Right renal pelvis (tissue), 4 donors: ENCODE data around the gene ZBTB20. TPM values are rescaled to one million over a fixed set of nuclear protein-coding genes. Genes with fewer than 3 reads are reported as not detected.

Source experiments
- DNase-seq, 4 donors: peaks; one replicate each; pipeline ENCODE4 v3.0.0-alpha.2; 2013; ENCODE audit warnings: low read depth in 4 of 4, low spot score in 3 of 4, missing footprints in 1 of 4
- polyA plus RNA-seq, 4 donors: library from polyadenylated mRNA; unstranded; fragments of 120-200 nt; gene quantifications; one replicate each; pipeline ENCODE4 v1.2.1, GENCODE V29; 2013; ENCODE audit not compliant: insufficient read length in 4 of 4

ZBTB20 gene
- polyA plus RNA-seq, 4 donors, result 4.5 to 5.3 (median 4.9) TPM

- DNase-seq, result no peak
Measured at GRCh38 chr3:114405202-114405990, 741.7 kb downstream of the ZBTB20 start.

DNA sequence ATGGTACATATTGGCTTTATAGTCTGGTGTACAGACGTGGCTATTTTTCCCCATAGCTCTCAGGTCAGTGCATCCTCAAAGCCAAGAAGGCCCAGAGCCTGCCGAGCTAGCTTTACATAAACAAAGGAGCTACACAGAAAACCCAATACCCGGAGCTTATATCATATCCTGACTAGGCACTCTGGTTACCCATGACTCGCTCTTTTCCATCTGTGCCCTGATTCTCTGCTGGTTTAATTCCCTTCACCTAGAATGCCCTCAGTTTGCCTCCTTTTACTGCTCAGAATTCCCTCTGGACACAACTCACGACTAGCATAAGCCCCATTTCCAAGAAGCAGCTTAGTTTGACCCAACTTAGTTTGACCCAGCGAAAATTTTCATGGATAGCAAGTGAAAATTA is 742.5 kb downstream of the ZBTB20 start:
- no peak for DNase-seq

DNA sequence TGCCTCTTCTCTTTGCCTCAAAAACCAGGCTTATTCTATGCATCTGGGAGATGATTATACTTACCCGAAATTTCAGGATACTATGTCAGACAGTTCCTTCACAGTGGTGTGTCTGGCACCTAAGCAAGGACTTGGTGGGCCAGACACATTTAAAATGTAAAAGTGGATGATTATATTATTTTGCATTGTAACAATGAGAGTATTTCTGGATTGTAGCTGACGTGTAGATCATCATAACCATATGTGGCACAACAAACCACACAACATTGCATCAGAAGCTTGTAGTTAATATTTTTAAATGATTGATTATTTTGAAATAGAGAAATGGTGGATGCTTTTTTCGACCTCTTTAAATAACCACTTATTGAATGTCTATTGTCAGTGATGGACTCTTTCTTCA is 744.2 kb downstream of the ZBTB20 start:
- DNase-seq, result no peak

- DNase-seq, result no peak
Measured at GRCh38 chr3:114401346-114401745, 745.7 kb downstream of the ZBTB20 start.

GRCh38 chr3:114400371-114400770 is 746.7 kb downstream of the ZBTB20 start:
- no peak for DNase-seq

GRCh38 chr3:114394551-114394950 is 752.5 kb downstream of the ZBTB20 start:
- no peak for DNase-seq

DNA sequence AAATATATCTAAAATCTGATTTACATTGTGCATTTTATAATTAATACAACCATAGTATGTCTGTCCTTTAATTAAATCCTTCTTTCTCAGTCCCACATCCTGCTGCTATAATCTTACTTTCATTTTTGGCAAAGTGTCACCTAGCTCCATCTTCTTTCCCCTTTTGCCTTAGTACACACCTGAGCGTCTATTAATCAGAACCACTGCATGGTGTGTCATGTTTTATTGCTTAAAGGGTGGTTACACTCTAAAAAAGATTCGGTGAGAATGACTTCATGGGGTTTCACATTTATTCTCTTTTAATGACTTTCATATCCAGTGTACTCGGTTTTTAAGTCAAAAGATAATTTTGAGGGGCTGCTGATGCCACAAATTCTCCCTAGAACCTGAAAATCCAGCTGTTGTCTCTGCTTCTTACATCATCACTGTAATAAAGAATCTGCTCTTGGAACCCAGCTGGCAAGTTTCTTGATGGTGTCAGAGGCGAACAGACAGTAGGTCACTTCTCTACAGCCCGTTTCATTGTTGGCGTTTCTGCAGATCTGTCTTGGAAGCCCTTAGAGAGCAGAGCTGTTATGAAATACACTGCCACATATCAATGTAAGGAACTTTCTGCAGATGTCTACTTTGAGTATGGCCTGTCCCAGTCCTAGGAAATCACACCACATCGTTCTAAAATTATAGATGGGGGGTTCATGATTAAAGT is 753.6 kb downstream of the ZBTB20 start:
- no peak for DNase-seq

GRCh38 chr3:114392831-114393230 is 754.3 kb downstream of the ZBTB20 start:
- DNase-seq, result no peak

- DNase-seq, result no peak
Measured at GRCh38 chr3:114389156-114389555, 757.9 kb downstream of the ZBTB20 start.

DNA sequence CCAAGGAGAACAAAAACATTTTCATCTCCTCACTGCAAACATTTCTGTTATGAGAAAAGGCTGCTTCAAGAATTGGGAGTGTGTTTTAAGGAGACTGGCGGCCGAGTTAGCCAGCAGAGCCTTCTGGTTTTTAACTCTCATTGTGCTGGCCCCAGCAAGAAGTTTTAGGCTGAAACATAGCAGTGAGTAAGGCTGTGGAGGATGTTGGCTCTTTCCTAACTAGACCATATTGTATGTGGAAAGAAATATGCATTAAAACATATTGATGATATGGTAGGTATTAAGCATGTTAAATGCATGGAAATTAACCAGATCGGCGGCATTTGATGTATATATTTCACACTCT is 762.6 kb downstream of the ZBTB20 start:
- no peak for DNase-seq

DNA sequence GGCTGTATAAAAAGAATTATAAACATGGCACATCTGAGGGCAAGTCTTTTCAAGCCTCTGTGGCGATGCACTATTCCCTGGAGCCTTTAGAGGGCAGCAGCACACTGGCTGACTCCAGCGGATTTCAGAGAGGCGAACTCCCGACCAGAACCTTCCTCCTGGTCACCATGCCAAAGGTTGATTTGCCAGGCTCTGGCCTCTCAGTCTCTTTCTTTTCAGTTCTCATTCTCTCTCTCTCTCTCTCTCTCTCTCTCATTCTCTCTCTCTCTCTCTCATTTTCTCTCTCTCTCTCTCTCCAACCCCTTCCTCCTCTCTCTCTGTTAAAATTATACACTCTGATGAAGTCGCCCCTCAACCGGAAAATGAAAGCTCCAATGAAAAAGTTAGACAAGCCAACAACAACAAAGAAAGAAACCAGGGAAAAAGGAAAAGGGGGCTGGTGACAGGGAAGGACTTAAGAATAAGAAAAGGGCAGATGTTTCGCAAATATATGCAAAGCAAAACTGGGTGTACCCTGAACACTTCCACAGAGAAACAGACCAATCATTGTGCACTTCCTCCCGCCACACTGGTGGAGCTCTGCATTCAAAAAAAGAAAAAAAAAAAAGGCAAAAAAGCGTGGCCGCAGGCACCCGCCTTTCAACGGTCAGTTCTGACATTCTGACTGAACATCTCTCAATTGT is 763.1 kb downstream of the ZBTB20 start:
- DNase-seq, result peak in 3 of 4 donors; percentile 45 to 69 (median 66)

DNA sequence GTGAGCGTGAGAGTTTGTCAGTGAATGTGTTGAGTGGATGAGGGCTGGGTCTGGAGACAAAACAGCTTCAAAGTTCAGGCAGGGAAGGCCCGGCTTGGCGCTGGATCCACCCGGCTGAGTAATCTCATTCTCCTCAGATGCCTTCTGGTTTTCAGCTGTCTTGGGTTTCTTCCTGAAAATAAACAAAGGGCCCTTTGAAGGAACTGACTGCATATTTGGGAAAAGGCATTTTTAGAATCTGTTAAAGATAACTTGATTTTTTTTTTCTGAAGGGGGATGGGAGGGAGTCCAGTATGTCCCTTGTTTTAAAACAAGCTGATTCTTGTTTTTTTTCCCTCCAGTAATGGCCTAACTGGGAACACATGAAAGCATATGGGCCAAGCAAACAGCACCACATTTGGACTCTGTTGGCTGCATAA is 766.8 kb downstream of the ZBTB20 start:
- no peak for DNase-seq

- DNase-seq, result no peak
Measured at GRCh38 chr3:114379266-114379665, 767.8 kb downstream of the ZBTB20 start.

- no peak for DNase-seq
Measured at GRCh38 chr3:114378760-114379159, 768.3 kb downstream of the ZBTB20 start.

- DNase-seq, result no peak
Measured at GRCh38 chr3:114377426-114377825, 769.7 kb downstream of the ZBTB20 start.

DNA sequence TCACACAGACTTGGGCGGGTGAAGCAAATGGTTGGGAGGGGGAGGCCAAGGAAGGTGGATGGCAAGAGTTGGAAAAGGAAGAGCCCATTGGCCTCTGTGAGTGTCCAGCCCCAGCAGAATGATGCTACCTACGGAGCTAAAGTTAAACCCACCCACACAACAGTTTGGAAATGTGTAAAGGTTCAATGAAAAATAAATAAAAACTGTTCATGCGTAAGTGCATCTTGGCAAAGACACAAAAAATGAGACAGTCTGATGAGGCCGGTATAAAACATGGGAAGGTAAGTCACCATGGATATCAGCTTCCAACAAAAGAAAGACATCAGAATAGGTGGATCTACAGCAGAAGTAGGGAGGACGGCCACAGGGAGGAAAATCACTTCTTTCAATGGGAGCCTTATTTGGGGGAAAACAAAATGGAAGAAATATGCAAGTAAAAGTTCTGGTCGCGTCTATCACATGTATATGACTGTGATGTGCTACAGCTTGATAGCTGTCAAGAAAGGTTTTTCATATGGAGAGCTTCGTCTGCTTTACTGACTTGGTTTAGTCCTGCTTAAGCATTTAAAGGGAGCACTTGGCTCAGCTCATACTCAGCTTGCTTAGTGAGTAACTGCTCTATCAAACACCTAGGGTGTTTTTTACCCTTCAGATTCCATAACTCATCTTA is 770.4 kb downstream of the ZBTB20 start:
- DNase-seq, result no peak

DNA sequence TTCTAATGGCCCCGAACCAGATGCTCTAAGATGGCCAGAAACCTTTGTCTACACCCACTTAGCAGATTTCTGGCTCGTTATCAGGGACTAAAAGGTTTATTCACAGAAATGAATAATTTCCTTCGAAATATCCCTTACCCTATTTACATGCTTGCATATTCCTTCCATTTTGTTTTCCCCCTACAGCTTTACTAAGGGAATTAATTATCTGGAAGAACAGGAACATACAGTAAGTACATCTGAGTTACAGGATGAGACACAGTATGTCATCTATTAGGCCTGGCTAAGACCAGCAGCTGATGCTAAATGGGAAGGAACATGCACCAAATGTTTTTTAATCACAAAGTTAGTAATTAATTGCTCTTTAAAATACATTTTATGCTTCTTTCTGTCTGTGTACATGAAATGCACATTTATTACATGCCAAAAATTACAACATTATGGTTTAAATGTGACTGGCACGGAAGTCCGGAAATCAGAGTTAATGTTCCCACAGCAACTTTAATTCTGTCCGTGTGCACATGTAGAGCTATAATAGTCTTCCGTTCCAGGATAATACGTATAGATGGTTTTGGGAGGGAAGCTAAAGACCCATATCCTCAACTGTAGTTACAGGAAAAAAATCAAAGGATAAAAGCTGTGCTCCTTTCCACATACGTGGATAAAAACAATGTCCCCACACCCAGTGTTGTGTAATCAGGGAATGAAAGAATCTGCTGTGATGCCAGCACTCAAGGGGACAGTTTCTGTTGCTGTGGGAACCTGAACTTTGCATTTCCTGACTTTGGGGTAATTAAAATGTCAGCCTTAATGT is 771.3 kb downstream of the ZBTB20 start:
- no peak for DNase-seq

GRCh38 chr3:114374433-114374990 is 772.6 kb downstream of the ZBTB20 start:
- DNase-seq, result no peak

GRCh38 chr3:114370537-114371174 is 776.4 kb downstream of the ZBTB20 start:
- no peak for DNase-seq
